GDM1 (cell line): ENCODE data around the gene WSCD1.

ENCODE experiments used
- DNase-seq: peaks from one replicate; lab custom pipeline; 2025; lab: John Stamatoyannopoulos, UW

Gene WSCD1

GRCh38 chr17:6108382-6108781, 38.2 kb downstream of the WSCD1 start:
- DNase-seq = no peak

- no peak for DNase-seq
These were observed 38.8 kb downstream of the WSCD1 start for GRCh38 chr17:6108987-6109386.

GRCh38 chr17:6109536-6109935, 39.4 kb downstream of the WSCD1 start:
- no peak for DNase-seq

GRCh38 chr17:6110088-6110487, 39.9 kb downstream of the WSCD1 start:
- no peak for DNase-seq

- no peak for DNase-seq
These were observed 40.4 kb downstream of the WSCD1 start for GRCh38 chr17:6110592-6110991.

GRCh38 chr17:6120351-6120750, 50.2 kb downstream of the WSCD1 start:
- no peak for DNase-seq

GRCh38 chr17:6124856-6125255, 54.7 kb downstream of the WSCD1 start:
- DNase-seq = no peak

- DNase-seq = no peak
These were observed 56.6 kb downstream of the WSCD1 start for GRCh38 chr17:6126768-6127167.

GRCh38 chr17:6134721-6135120, 64.5 kb downstream of the WSCD1 start:
- no peak for DNase-seq

GRCh38 chr17:6135236-6135635, 65.1 kb downstream of the WSCD1 start:
- DNase-seq = no peak

- no peak for DNase-seq
These were observed 65.8 kb downstream of the WSCD1 start for GRCh38 chr17:6135996-6136395.

GRCh38 chr17:6137716-6138502, 67.7 kb downstream of the WSCD1 start:
- no peak for DNase-seq

GRCh38 chr17:6138761-6139446, 68.7 kb downstream of the WSCD1 start:
- DNase-seq = no peak

GRCh38 chr17:6139447-6139832, 69.3 kb downstream of the WSCD1 start:
- DNase-seq = no peak

- DNase-seq = no peak
These were observed 70.0 kb downstream of the WSCD1 start for GRCh38 chr17:6140188-6140587.

- no peak for DNase-seq
These were observed 70.7 kb downstream of the WSCD1 start for GRCh38 chr17:6140728-6141330.

GRCh38 chr17:6142701-6143100, 72.5 kb downstream of the WSCD1 start:
- DNase-seq = no peak

GRCh38 chr17:6145946-6146345, 75.8 kb downstream of the WSCD1 start:
- DNase-seq = no peak

- DNase-seq = no peak
These were observed 76.9 kb downstream of the WSCD1 start for GRCh38 chr17:6147042-6147441.

GRCh38 chr17:6153375-6153774, 83.2 kb downstream of the WSCD1 start:
- DNase-seq = no peak

- no peak for DNase-seq
These were observed 87.5 kb downstream of the WSCD1 start for GRCh38 chr17:6157716-6158115.

GRCh38 chr17:6159541-6160231, 89.5 kb downstream of the WSCD1 start:
- DNase-seq = no peak

- no peak for DNase-seq
These were observed 90.0 kb downstream of the WSCD1 start for GRCh38 chr17:6160232-6160555.
